WTC11 (cell line): Measurements from ENCODE around the gene RNGTT. TPM values are rescaled to one million over a fixed set of nuclear protein-coding genes. Genes with fewer than 3 reads are reported as not detected.

Source experiments
- ATAC-seq: fragments of 200-7000 bp; cut with Tn5 transposase; 2 replicates; pipeline ENCODE4 v1.10.0; 2021; ENCODE audit warnings: mild to moderate bottlenecking, moderate library complexity
- CTCF ChIA-PET: fragments of 300-600 bp; sonication (Branson Sonifier 250); formaldehyde crosslinking; loops from one replicate; lab custom pipeline; 2021; ENCODE audit warnings: antibody characterized with exemption; lab: Charles Lee
- POLR2A ChIA-PET: fragments of 350-600 bp; sonication (Branson Sonifier 250); formaldehyde crosslinking; loops from one replicate; lab custom pipeline; 2021; ENCODE audit warnings: antibody characterized with exemption; lab: Charles Lee
- DNase-seq: peaks from one replicate; pipeline ENCODE4 v3.0.0; 2021; ENCODE audit warnings: low spot score
- H3K27ac Mint-ChIP-seq: 2 replicates; pipeline ENCODE4 v1.8.0; 2021; ENCODE audit warnings: mixed read lengths
- H3K27me3 Mint-ChIP-seq: 2 replicates; pipeline ENCODE4 v1.8.0; 2021; ENCODE audit warnings: low read depth, mild to moderate bottlenecking, moderate library complexity, mixed read lengths
- H3K36me3 Mint-ChIP-seq: 2 replicates; pipeline ENCODE4 v1.8.0; 2021; ENCODE audit warnings: mixed read lengths
- H3K4me1 Mint-ChIP-seq: 2 replicates; pipeline ENCODE4 v1.8.0; 2022; ENCODE audit warnings: mixed read lengths
- H3K4me3 Mint-ChIP-seq: 2 replicates; pipeline ENCODE4 v1.8.0; 2021; ENCODE audit warnings: mild to moderate bottlenecking, moderate library complexity, mixed read lengths
- H3K9me3 Mint-ChIP-seq: 2 replicates; pipeline ENCODE4 v1.8.0; 2021; ENCODE audit warnings: mixed read lengths
- GABPB1 ChIP-seq: sonication (generic); formaldehyde crosslinking; IDR thresholded peaks from 2 replicates; pipeline ENCODE4 v1.8.1; 2023; ENCODE audit warnings: mild to moderate bottlenecking, missing genetic modification reagents
- HMGA2 ChIP-seq: fragments of 250-450 bp; sonication (Bioruptor Pico); IDR thresholded peaks from 2 replicates; pipeline ENCODE4 v1.4.0; 2021; ENCODE audit warnings: mild to moderate bottlenecking, moderate library complexity
- KAT7 ChIP-seq: sonication (generic); formaldehyde crosslinking; IDR thresholded peaks from 2 replicates; pipeline ENCODE4 v1.8.1; 2023; ENCODE audit warnings: missing genetic modification reagents, mild to moderate bottlenecking, borderline replicate concordance
- MXD4 ChIP-seq: fragments of 250-450 bp; sonication (Bioruptor Pico); IDR thresholded peaks from 2 replicates; pipeline ENCODE4 v1.8.0; 2021; ENCODE audit warnings: mild to moderate bottlenecking, moderate library complexity, borderline replicate concordance
- NR3C1 ChIP-seq: sonication (generic); formaldehyde crosslinking; conservative IDR thresholded peaks from 2 replicates; pipeline ENCODE4 v1.8.1; 2023; ENCODE audit warnings: low read depth, mild to moderate bottlenecking, missing genetic modification reagents
- SOX15 ChIP-seq: fragments of 250-450 bp; sonication (Bioruptor Pico); IDR thresholded peaks from 2 replicates; pipeline ENCODE4 v1.9.0; 2021; ENCODE audit warnings: mild to moderate bottlenecking
- SP1 ChIP-seq: sonication (generic); formaldehyde crosslinking; conservative IDR thresholded peaks from 2 replicates; pipeline ENCODE4 v1.8.1; 2022; ENCODE audit warnings: missing genetic modification reagents
- TEAD1 ChIP-seq: sonication (generic); formaldehyde crosslinking; IDR thresholded peaks from 2 replicates; pipeline ENCODE4 v1.8.0; 2022; ENCODE audit warnings: mild to moderate bottlenecking, missing genetic modification reagents
- ZBTB21 ChIP-seq: sonication (generic); formaldehyde crosslinking; IDR thresholded peaks from 2 replicates; pipeline ENCODE4 v1.8.1; 2023; ENCODE audit warnings: mild to moderate bottlenecking, missing genetic modification reagents, borderline replicate concordance
- ZNF138 ChIP-seq: sonication (generic); formaldehyde crosslinking; conservative IDR thresholded peaks from 2 replicates; pipeline ENCODE4 v1.8.1; 2022; ENCODE audit warnings: mild to moderate bottlenecking, moderate library complexity, missing genetic modification reagents
- ZNF232 ChIP-seq: sonication (generic); formaldehyde crosslinking; IDR thresholded peaks from 2 replicates; pipeline ENCODE4 v1.8.0; 2022; ENCODE audit warnings: mild to moderate bottlenecking, missing genetic modification reagents
- ZNF263 ChIP-seq: sonication (generic); formaldehyde crosslinking; IDR thresholded peaks from 2 replicates; pipeline ENCODE4 v1.8.1; 2022; ENCODE audit warnings: low read depth, mild to moderate bottlenecking, moderate library complexity, missing genetic modification reagents
- ZNF416 ChIP-seq: fragments of 250-450 bp; sonication (Bioruptor Pico); IDR thresholded peaks from 2 replicates; pipeline ENCODE4 v1.9.0; 2021; ENCODE audit warnings: mild to moderate bottlenecking, inconsistent platforms
- ZNF671 ChIP-seq: fragments of 250-450 bp; sonication (Bioruptor Pico); IDR thresholded peaks from 2 replicates; pipeline ENCODE4 v1.8.0; 2021; ENCODE audit warnings: mild to moderate bottlenecking
- total RNA-seq: library from RNA; stranded (reverse); gene quantifications from 3 replicates; pipeline ENCODE4 v1.2.3, GENCODE V29; 2021
- TF ChIP-seq, protein P1 (sequence below): sonication (generic); formaldehyde crosslinking; IDR thresholded peaks from 2 replicates; pipeline ENCODE4 v1.8.1; 2023; ENCODE audit warnings: mild to moderate bottlenecking, missing genetic modification reagents
- TF ChIP-seq, protein P2 (sequence below): sonication (generic); formaldehyde crosslinking; conservative IDR thresholded peaks from 2 replicates; pipeline ENCODE4 v1.8.1; 2022; ENCODE audit warnings: mild to moderate bottlenecking, missing genetic modification reagents
- TF ChIP-seq, protein P3 (sequence below): sonication (generic); formaldehyde crosslinking; IDR thresholded peaks from 2 replicates; pipeline ENCODE4 v1.8.0; 2023; ENCODE audit warnings: missing genetic modification reagents
- TF ChIP-seq, protein P4 (sequence below): sonication (generic); formaldehyde crosslinking; conservative IDR thresholded peaks from 2 replicates; pipeline ENCODE4 v1.8.1; 2023; ENCODE audit warnings: mild to moderate bottlenecking, low read depth, missing genetic modification reagents, moderate library complexity
- TF ChIP-seq, protein P5 (sequence below): sonication (generic); formaldehyde crosslinking; IDR thresholded peaks from 2 replicates; pipeline ENCODE4 v1.8.0; 2022; ENCODE audit warnings: mild to moderate bottlenecking, missing genetic modification reagents
- TF ChIP-seq, protein P6 (sequence below): sonication (generic); formaldehyde crosslinking; IDR thresholded peaks from 2 replicates; pipeline ENCODE4 v1.8.0; 2022; ENCODE audit warnings: missing genetic modification reagents
- TF ChIP-seq, protein P7 (sequence below): sonication (generic); formaldehyde crosslinking; IDR thresholded peaks from 2 replicates; pipeline ENCODE4 v1.8.1; 2022; ENCODE audit warnings: mild to moderate bottlenecking, missing genetic modification reagents, moderate library complexity, borderline replicate concordance

The RNGTT gene
- total RNA-seq, 1 experiment from 2014 or later, result 20.4 TPM

DNA sequence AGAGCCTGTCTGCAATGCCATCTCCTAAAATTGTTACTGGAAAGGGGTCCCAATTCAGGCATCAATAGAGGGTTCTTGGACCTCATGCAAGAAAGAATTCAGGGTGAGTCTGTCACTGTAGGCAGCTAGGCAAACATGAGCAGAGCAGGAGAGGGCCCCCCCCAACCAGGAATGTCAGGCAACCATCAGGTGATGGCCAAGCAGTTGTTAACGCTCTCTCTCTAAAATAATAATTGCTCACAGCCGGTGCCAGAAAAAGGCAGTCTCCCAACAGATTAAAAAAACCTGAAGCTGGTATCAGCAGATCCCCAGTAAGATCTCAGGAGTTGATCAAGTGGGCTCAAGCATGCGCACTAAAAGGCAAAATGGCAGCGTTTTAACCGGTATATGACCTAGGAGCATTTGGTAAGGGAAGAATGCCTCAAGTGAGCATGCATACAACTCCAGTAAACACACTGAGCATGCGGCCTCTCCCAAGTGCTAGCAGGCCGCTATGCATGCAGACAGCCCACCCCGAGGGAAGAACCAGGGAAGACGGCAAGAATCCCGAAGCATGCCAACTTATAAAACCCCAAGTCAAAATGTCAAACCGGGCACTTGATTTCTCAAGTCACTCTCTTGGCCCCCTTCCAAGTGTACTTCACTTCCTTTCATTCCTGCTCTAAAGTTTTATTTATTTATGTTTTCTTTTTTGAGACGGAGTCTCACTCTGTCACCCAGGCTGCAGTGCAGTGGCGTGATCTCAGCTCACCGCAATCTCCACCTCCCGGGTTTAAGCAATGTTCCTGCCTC, 44.0 kb upstream of the RNGTT start:
- H3K27ac Mint-ChIP-seq, result no peak overlapping the region
- ChIA-PET CTCF (interaction anchor here (1.5 kb wide), 1 partner anchor 24 kb away, joined by 6 read pairs; no protein-coding TSS in a partner anchor), POLR2A (no interaction called here)
- H3K27me3 Mint-ChIP-seq, result no peaks in the 10 kb centered on the region
- ATAC-seq (peak; percentile 66), DNase-seq (no peak)
- no peak overlapping the region for H3K4me3 Mint-ChIP-seq
- TF ChIP-seq ZNF416 (CRISPR knock-in tag) (no peak), GABPB1 (CRISPR knock-in tag) (no peak), ZNF232 (no peak), SP1 (CRISPR knock-in tag) (no peak), HMGA2 (CRISPR knock-in tag) (no peak), MXD4 (CRISPR knock-in tag) (no peak), SOX15 (CRISPR knock-in tag) (no peak), ZNF671 (CRISPR knock-in tag) (no peak), ZNF138 (CRISPR knock-in tag) (no peak), NR3C1 (CRISPR knock-in tag) (no peak), ZNF263 (CRISPR knock-in tag) (no peak)
- TF ChIP-seq, protein P1, sequence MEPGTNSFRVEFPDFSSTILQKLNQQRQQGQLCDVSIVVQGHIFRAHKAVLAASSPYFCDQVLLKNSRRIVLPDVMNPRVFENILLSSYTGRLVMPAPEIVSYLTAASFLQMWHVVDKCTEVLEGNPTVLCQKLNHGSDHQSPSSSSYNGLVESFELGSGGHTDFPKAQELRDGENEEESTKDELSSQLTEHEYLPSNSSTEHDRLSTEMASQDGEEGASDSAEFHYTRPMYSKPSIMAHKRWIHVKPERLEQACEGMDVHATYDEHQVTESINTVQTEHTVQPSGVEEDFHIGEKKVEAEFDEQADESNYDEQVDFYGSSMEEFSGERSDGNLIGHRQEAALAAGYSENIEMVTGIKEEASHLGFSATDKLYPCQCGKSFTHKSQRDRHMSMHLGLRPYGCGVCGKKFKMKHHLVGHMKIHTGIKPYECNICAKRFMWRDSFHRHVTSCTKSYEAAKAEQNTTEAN (CRISPR knock-in tag), result no peak
- TF ChIP-seq, protein P2, sequence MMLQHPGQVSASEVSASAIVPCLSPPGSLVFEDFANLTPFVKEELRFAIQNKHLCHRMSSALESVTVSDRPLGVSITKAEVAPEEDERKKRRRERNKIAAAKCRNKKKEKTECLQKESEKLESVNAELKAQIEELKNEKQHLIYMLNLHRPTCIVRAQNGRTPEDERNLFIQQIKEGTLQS (CRISPR knock-in tag), result no peak
- TF ChIP-seq, protein P3, sequence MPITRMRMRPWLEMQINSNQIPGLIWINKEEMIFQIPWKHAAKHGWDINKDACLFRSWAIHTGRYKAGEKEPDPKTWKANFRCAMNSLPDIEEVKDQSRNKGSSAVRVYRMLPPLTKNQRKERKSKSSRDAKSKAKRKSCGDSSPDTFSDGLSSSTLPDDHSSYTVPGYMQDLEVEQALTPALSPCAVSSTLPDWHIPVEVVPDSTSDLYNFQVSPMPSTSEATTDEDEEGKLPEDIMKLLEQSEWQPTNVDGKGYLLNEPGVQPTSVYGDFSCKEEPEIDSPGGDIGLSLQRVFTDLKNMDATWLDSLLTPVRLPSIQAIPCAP (CRISPR knock-in tag), result no peak
- TF ChIP-seq, protein P4, sequence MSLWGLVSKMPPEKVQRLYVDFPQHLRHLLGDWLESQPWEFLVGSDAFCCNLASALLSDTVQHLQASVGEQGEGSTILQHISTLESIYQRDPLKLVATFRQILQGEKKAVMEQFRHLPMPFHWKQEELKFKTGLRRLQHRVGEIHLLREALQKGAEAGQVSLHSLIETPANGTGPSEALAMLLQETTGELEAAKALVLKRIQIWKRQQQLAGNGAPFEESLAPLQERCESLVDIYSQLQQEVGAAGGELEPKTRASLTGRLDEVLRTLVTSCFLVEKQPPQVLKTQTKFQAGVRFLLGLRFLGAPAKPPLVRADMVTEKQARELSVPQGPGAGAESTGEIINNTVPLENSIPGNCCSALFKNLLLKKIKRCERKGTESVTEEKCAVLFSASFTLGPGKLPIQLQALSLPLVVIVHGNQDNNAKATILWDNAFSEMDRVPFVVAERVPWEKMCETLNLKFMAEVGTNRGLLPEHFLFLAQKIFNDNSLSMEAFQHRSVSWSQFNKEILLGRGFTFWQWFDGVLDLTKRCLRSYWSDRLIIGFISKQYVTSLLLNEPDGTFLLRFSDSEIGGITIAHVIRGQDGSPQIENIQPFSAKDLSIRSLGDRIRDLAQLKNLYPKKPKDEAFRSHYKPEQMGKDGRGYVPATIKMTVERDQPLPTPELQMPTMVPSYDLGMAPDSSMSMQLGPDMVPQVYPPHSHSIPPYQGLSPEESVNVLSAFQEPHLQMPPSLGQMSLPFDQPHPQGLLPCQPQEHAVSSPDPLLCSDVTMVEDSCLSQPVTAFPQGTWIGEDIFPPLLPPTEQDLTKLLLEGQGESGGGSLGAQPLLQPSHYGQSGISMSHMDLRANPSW (CRISPR knock-in tag), result no peak
- peaks cover 29% of the 10 kb centered on the region for H3K4me1 Mint-ChIP-seq
- no peaks in the 10 kb centered on the region for H3K9me3 Mint-ChIP-seq
- H3K36me3 Mint-ChIP-seq, result no peaks in the 10 kb centered on the region

DNA sequence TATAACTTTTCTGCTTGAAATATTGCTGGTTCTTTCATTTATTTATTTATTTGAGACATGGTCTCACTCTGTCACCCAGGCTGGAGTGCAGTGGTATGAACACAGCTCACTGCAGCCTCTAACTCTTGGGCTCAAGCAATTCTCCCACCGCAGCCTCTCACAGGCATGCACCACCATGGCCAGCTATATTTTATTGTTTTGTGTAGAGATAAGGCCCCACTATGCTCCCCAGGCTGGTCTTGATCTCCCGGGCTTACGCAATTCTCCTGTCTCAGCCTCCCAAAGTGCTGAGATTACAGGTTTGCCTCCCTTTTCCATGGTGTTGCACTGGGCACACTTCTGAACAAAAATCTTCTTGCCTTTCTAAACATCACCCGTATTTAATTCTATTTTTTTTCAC, 39.1 kb upstream of the RNGTT start:
- POLR2A ChIA-PET, result no interaction called here
- Mint-ChIP-seq H3K27me3 (no peaks in the 10 kb centered on the region), H3K9me3 (no peaks in the 10 kb centered on the region), H3K4me1 (peaks cover 16% of the 10 kb centered on the region), H3K4me3 (no peak overlapping the region), H3K36me3 (no peaks in the 10 kb centered on the region), H3K27ac (no peak overlapping the region)
- ATAC-seq, result no peak
- no peak for DNase-seq
- CTCF ChIA-PET, result interaction anchor here (1.2 kb wide), 1 partner anchor 19 kb away, joined by 5 read pairs; no protein-coding TSS in a partner anchor
- TF ChIP-seq, protein P5, sequence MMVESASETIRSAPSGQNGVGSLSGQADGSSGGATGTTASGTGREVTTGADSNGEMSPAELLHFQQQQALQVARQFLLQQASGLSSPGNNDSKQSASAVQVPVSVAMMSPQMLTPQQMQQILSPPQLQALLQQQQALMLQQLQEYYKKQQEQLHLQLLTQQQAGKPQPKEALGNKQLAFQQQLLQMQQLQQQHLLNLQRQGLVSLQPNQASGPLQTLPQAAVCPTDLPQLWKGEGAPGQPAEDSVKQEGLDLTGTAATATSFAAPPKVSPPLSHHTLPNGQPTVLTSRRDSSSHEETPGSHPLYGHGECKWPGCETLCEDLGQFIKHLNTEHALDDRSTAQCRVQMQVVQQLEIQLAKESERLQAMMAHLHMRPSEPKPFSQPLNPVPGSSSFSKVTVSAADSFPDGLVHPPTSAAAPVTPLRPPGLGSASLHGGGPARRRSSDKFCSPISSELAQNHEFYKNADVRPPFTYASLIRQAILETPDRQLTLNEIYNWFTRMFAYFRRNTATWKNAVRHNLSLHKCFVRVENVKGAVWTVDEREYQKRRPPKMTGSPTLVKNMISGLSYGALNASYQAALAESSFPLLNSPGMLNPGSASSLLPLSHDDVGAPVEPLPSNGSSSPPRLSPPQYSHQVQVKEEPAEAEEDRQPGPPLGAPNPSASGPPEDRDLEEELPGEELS (CRISPR knock-in tag), result no peak
- TF ChIP-seq, protein P6, sequence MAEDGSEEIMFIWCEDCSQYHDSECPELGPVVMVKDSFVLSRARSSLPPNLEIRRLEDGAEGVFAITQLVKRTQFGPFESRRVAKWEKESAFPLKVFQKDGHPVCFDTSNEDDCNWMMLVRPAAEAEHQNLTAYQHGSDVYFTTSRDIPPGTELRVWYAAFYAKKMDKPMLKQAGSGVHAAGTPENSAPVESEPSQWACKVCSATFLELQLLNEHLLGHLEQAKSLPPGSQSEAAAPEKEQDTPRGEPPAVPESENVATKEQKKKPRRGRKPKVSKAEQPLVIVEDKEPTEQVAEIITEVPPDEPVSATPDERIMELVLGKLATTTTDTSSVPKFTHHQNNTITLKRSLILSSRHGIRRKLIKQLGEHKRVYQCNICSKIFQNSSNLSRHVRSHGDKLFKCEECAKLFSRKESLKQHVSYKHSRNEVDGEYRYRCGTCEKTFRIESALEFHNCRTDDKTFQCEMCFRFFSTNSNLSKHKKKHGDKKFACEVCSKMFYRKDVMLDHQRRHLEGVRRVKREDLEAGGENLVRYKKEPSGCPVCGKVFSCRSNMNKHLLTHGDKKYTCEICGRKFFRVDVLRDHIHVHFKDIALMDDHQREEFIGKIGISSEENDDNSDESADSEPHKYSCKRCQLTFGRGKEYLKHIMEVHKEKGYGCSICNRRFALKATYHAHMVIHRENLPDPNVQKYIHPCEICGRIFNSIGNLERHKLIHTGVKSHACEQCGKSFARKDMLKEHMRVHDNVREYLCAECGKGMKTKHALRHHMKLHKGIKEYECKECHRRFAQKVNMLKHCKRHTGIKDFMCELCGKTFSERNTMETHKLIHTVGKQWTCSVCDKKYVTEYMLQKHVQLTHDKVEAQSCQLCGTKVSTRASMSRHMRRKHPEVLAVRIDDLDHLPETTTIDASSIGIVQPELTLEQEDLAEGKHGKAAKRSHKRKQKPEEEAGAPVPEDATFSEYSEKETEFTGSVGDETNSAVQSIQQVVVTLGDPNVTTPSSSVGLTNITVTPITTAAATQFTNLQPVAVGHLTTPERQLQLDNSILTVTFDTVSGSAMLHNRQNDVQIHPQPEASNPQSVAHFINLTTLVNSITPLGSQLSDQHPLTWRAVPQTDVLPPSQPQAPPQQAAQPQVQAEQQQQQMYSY (CRISPR knock-in tag), result no peak
- TF ChIP-seq KAT7 (CRISPR knock-in tag) (no peak), TEAD1 (CRISPR knock-in tag) (no peak), ZBTB21 (no peak)
- TF ChIP-seq, protein P7, sequence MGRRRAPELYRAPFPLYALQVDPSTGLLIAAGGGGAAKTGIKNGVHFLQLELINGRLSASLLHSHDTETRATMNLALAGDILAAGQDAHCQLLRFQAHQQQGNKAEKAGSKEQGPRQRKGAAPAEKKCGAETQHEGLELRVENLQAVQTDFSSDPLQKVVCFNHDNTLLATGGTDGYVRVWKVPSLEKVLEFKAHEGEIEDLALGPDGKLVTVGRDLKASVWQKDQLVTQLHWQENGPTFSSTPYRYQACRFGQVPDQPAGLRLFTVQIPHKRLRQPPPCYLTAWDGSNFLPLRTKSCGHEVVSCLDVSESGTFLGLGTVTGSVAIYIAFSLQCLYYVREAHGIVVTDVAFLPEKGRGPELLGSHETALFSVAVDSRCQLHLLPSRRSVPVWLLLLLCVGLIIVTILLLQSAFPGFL (CRISPR knock-in tag), result no peak
